Measurements from ENCODE around the gene COL20A1.

- TF ChIP-seq, protein P1, sequence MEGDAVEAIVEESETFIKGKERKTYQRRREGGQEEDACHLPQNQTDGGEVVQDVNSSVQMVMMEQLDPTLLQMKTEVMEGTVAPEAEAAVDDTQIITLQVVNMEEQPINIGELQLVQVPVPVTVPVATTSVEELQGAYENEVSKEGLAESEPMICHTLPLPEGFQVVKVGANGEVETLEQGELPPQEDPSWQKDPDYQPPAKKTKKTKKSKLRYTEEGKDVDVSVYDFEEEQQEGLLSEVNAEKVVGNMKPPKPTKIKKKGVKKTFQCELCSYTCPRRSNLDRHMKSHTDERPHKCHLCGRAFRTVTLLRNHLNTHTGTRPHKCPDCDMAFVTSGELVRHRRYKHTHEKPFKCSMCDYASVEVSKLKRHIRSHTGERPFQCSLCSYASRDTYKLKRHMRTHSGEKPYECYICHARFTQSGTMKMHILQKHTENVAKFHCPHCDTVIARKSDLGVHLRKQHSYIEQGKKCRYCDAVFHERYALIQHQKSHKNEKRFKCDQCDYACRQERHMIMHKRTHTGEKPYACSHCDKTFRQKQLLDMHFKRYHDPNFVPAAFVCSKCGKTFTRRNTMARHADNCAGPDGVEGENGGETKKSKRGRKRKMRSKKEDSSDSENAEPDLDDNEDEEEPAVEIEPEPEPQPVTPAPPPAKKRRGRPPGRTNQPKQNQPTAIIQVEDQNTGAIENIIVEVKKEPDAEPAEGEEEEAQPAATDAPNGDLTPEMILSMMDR (conservative IDR thresholded peaks at IDR 0.05; ENCODE audit: low read depth, low read length): no peak
- TF ChIP-seq EZH2 (IDR thresholded peaks at IDR 0.05; ENCODE audit: low read length, unreplicated experiment): no peak
Observed at GRCh38 chr20:63292292-63292701, 689 bp upstream of the COL20A1 start.
